ENCODE measurements around the gene CNIH2. TPM values are rescaled to one million over a fixed set of nuclear protein-coding genes. Genes with fewer than 3 reads are reported as not detected.

CNIH2 gene
- total and polyA plus RNA-seq, 2 donors (not counting 1 experiment from before 2014, with no cell fraction given), result 0.17 to 0.57 TPM

DNA sequence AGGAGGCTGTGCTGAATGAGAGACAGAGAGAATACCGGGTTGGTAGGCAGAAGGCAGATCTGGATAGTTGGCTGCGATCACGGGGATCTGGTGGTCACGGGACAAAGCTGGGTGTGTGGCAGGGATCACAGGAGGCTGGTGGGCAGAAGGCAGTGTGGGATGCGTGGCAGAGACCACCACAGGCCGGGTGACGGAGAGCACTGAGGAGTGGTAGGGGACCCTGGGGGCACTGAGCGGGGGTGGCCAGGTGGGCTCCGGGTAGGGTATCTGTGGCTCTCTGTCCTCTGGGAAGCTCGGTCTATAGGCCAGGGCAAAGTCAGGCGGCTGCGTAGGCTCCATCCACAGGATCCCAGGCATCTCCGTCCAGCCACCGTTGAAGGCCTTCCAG lies 37.5 kb downstream of the CNIH2 start:
- no peak overlapping the region for H2AFZ ChIP-seq (ENCODE audit: low read length)
- no peaks in the 10 kb centered on the region for H4K20me1 ChIP-seq (ENCODE audit: control insufficient read depth, extremely low read depth, insufficient read depth, low read length)
- peaks cover 33% of the 10 kb centered on the region for H3K79me2 ChIP-seq (ENCODE audit: control insufficient read depth, insufficient read depth, low read length)
- no peaks in the 10 kb centered on the region for H3K9me3 ChIP-seq (ENCODE audit: control insufficient read depth, insufficient read depth, low read depth, low read length)
- H3K4me2 ChIP-seq (ENCODE audit: extremely low read depth, insufficient read depth, low read length), result peak overlapping the region; percentile 99
- peak overlapping the region; percentile 97 for H3K27ac ChIP-seq (ENCODE audit: insufficient read depth, low read length)
- peak overlapping the region; percentile 66 to 90 (median 82) for H3K4me3 ChIP-seq (replicated peaks in 1 of 4; ENCODE audit: control extremely low read depth in 1 of 4, insufficient read depth in 1 of 4, low read depth in 3 of 4, low read length in 4 of 4)
- H3K27me3 ChIP-seq (ENCODE audit: control insufficient read depth, insufficient read depth, low read length), result no peaks in the 10 kb centered on the region
- TF ChIP-seq, protein P1, sequence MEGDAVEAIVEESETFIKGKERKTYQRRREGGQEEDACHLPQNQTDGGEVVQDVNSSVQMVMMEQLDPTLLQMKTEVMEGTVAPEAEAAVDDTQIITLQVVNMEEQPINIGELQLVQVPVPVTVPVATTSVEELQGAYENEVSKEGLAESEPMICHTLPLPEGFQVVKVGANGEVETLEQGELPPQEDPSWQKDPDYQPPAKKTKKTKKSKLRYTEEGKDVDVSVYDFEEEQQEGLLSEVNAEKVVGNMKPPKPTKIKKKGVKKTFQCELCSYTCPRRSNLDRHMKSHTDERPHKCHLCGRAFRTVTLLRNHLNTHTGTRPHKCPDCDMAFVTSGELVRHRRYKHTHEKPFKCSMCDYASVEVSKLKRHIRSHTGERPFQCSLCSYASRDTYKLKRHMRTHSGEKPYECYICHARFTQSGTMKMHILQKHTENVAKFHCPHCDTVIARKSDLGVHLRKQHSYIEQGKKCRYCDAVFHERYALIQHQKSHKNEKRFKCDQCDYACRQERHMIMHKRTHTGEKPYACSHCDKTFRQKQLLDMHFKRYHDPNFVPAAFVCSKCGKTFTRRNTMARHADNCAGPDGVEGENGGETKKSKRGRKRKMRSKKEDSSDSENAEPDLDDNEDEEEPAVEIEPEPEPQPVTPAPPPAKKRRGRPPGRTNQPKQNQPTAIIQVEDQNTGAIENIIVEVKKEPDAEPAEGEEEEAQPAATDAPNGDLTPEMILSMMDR (conservative IDR thresholded peaks at IDR 0.05 in 1 of 2, IDR thresholded peaks at IDR 0.05 in 1 of 2; ENCODE audit: low read depth in 1 of 2, low read length in 2 of 2), result no peak
- TF ChIP-seq EZH2 (IDR thresholded peaks at IDR 0.05; ENCODE audit: low read length, missing control alignments), result no peak
- H3K4me1 ChIP-seq (ENCODE audit: control insufficient read depth, extremely low read depth, insufficient read depth, low read length), result peaks cover 19% of the 10 kb centered on the region
- H3K9ac ChIP-seq (ENCODE audit: insufficient read depth, low read length), result peak overlapping the region; percentile 85
- H3K36me3 ChIP-seq (ENCODE audit: control insufficient read depth, insufficient read depth, low read length), result peaks cover 7% of the 10 kb centered on the region
- no peak for DNase-seq (ENCODE audit: low read depth in 2 of 2)

GRCh38 chr11:66315921-66316811 lies 38.2 kb downstream of the CNIH2 start:
- no peak for DNase-seq (ENCODE audit: low read depth in 2 of 2)
- Histone ChIP-seq H3K36me3 (ENCODE audit: control insufficient read depth, insufficient read depth, low read length) (peaks cover 7% of the 10 kb centered on the region), H4K20me1 (ENCODE audit: control insufficient read depth, extremely low read depth, insufficient read depth, low read length) (no peaks in the 10 kb centered on the region), H3K4me2 (ENCODE audit: extremely low read depth, insufficient read depth, low read length) (peak overlapping the region; percentile 99), H3K4me3 (replicated peaks in 1 of 4; ENCODE audit: control extremely low read depth in 1 of 4, insufficient read depth in 1 of 4, low read depth in 3 of 4, low read length in 4 of 4) (peak overlapping the region; percentile 66 to 90 (median 82)), H2AFZ (ENCODE audit: low read length) (no peak overlapping the region), H3K27me3 (ENCODE audit: control insufficient read depth, insufficient read depth, low read length) (no peaks in the 10 kb centered on the region), H3K9me3 (ENCODE audit: control insufficient read depth, insufficient read depth, low read depth, low read length) (no peaks in the 10 kb centered on the region), H3K27ac (ENCODE audit: insufficient read depth, low read length) (peak overlapping the region; percentile 97), H3K4me1 (ENCODE audit: control insufficient read depth, extremely low read depth, insufficient read depth, low read length) (peaks cover 19% of the 10 kb centered on the region), H3K79me2 (ENCODE audit: control insufficient read depth, insufficient read depth, low read length) (peaks cover 33% of the 10 kb centered on the region), H3K9ac (ENCODE audit: insufficient read depth, low read length) (peak overlapping the region; percentile 85)
- no peak for TF ChIP-seq EZH2 (IDR thresholded peaks at IDR 0.05; ENCODE audit: low read length, missing control alignments)
- TF ChIP-seq, protein P1 (conservative IDR thresholded peaks at IDR 0.05 in 1 of 2, IDR thresholded peaks at IDR 0.05 in 1 of 2; ENCODE audit: low read depth in 1 of 2, low read length in 2 of 2), result no peak

GRCh38 chr11:66316849-66317251 lies 38.9 kb downstream of the CNIH2 start, which contains the start of gene CD248:
Gene CD248 (minus strand): TSS chr11:66317044. CDS start chr11:66317027, 17 bp downstream.
- Histone ChIP-seq H3K4me3 (replicated peaks in 1 of 4; ENCODE audit: control extremely low read depth in 1 of 4, insufficient read depth in 1 of 4, low read depth in 3 of 4, low read length in 4 of 4) (peak within 1 kb of the TSS; percentile 66 to 90 (median 82)), H3K4me2 (ENCODE audit: extremely low read depth, insufficient read depth, low read length) (peak within 1 kb of the TSS; percentile 99), H2AFZ (ENCODE audit: low read length) (no peak within 1 kb of the TSS), H3K79me2 (ENCODE audit: control insufficient read depth, insufficient read depth, low read length) (peaks cover 33% of the 10 kb centered on the region), H3K36me3 (ENCODE audit: control insufficient read depth, insufficient read depth, low read length) (peaks cover 7% of the 10 kb centered on the region), H3K9me3 (ENCODE audit: control insufficient read depth, insufficient read depth, low read depth, low read length) (no peaks in the 10 kb centered on the region), H3K9ac (ENCODE audit: insufficient read depth, low read length) (peak within 1 kb of the TSS; percentile 85), H4K20me1 (ENCODE audit: control insufficient read depth, extremely low read depth, insufficient read depth, low read length) (no peaks in the 10 kb centered on the region), H3K4me1 (ENCODE audit: control insufficient read depth, extremely low read depth, insufficient read depth, low read length) (peaks cover 19% of the 10 kb centered on the region), H3K27ac (ENCODE audit: insufficient read depth, low read length) (peak within 1 kb of the TSS; percentile 97), H3K27me3 (ENCODE audit: control insufficient read depth, insufficient read depth, low read length) (no peaks in the 10 kb centered on the region)
- DNase-seq (ENCODE audit: low read depth in 2 of 2), result peak; percentile 66 to 89
- TF ChIP-seq EZH2 (IDR thresholded peaks at IDR 0.05; ENCODE audit: low read length, missing control alignments), result no peak
- TF ChIP-seq, protein P1 (conservative IDR thresholded peaks at IDR 0.05 in 1 of 2, IDR thresholded peaks at IDR 0.05 in 1 of 2; ENCODE audit: low read depth in 1 of 2, low read length in 2 of 2), result no peak

Measured in fibroblast of lung (primary cell).